Breast epithelium (tissue), 4 donors: Measurements from ENCODE around the gene CTDSPL. TPM values are rescaled to one million over a fixed set of nuclear protein-coding genes. Genes with fewer than 3 reads are reported as not detected.

Experiments used
- DNase-seq, 2 donors: peaks; one replicate each; pipeline ENCODE4 v3.0.0-alpha.2; 2019; ENCODE audit warnings: low spot score in 2 of 2
- H3K27ac ChIP-seq, 2 donors: fragments of 200-600 bp; sonication (generic) in 1 of 2; one replicate each; pipeline ENCODE4 v1.5.1; 2016 to 2019; ENCODE audit warnings: mild to moderate bottlenecking in 1 of 2
- H3K27me3 ChIP-seq, 2 donors: fragments of 200-600 bp; sonication (generic) in 1 of 2; one replicate each; pipeline versions ENCODE4 v1.5.1 to v1.6.0; 2017 to 2019; ENCODE audit warnings: control low read depth in 1 of 2, mild to moderate bottlenecking in 1 of 2
- H3K36me3 ChIP-seq: fragments of 200-600 bp; one replicate; pipeline ENCODE4 v1.5.1; 2019
- H3K4me1 ChIP-seq, 2 donors: fragments of 200-600 bp; sonication (generic); one replicate each; pipeline ENCODE4 v1.5.1; 2016 to 2019; ENCODE audit warnings: control low read depth in 1 of 2
- H3K4me3 ChIP-seq, 3 donors: fragments of 200-600 bp; sonication (generic); 1 replicate in 2 of 3; 2 replicates in 1 of 3; pipeline ENCODE4 v1.5.1; 2016 to 2019; ENCODE audit warnings: mild to moderate bottlenecking in 3 of 3, moderate library complexity in 2 of 3
- H3K9me3 ChIP-seq, 2 donors: fragments of 200-600 bp; sonication (generic) in 1 of 2; one replicate each; pipeline ENCODE4 v1.5.1; 2016 to 2019; ENCODE audit warnings: control low read depth in 1 of 2
- CTCF ChIP-seq, 3 donors: fragments of 450-650 bp; IDR thresholded peaks; one replicate each; pipeline ENCODE4 v1.5.1; 2016 to 2017; ENCODE audit warnings: antibody characterized with exemption in 3 of 3, mild to moderate bottlenecking in 3 of 3, moderate library complexity in 3 of 3
- POLR2A ChIP-seq: fragments of 450-650 bp; IDR thresholded peaks from one replicate; pipeline ENCODE4 v1.6.1; 2016; ENCODE audit warnings: antibody characterized with exemption, mild to moderate bottlenecking, moderate library complexity
- POLR2AphosphoS5 ChIP-seq, 3 donors: sonication (generic); formaldehyde crosslinking; IDR thresholded peaks; one replicate each; pipeline ENCODE4 v1.6.1; 2017; ENCODE audit warnings: antibody characterized with exemption in 3 of 3
- intact Hi-C: fragments of 100-400 bp; cut with DNase I; formaldehyde crosslinking; loops from one replicate; pipeline ENCODE4 v1.15.1; 2023; ENCODE audit warnings: low total_unique reads
- total RNA-seq, 3 donors: library from RNA; depleted of rRNA; stranded (reverse); fragments of >200 nt; gene quantifications; one replicate each; pipeline ENCODE4 v1.1.0, GENCODE V29; 2016

CTDSPL gene
- total RNA-seq, 3 donors from 2014 or later: 40.0 to 80.8 (median 63.1) TPM

GRCh38 chr3:37826502-37826901 is 35.2 kb upstream of the CTDSPL start:
- Histone ChIP-seq H3K9me3 (no peaks in the 10 kb centered on the region), H3K4me3 (no peak overlapping the region), H3K36me3 (no peaks in the 10 kb centered on the region), H3K4me1 (no peaks in the 10 kb centered on the region), H3K27me3 (no peaks in the 10 kb centered on the region), H3K27ac (no peak overlapping the region)
- no peak for DNase-seq
- TF ChIP-seq POLR2AphosphoS5 (IDR thresholded peaks at IDR 0.05): no peak
- no peak for TF ChIP-seq POLR2A
- TF ChIP-seq CTCF (IDR thresholded peaks at IDR 0.05): no peak
- intact Hi-C loops: no loop called here

GRCh38 chr3:37826933-37827332 is 34.7 kb upstream of the CTDSPL start:
- H3K27ac ChIP-seq: no peak overlapping the region
- DNase-seq: no peak
- H3K27me3 ChIP-seq: no peaks in the 10 kb centered on the region
- H3K36me3 ChIP-seq: peaks cover 1% of the 10 kb centered on the region
- H3K9me3 ChIP-seq: no peaks in the 10 kb centered on the region
- intact Hi-C loops: no loop called here
- H3K4me3 ChIP-seq: no peak overlapping the region
- no peaks in the 10 kb centered on the region for H3K4me1 ChIP-seq
- TF ChIP-seq CTCF (IDR thresholded peaks at IDR 0.05) (no peak), POLR2A (no peak), POLR2AphosphoS5 (IDR thresholded peaks at IDR 0.05) (no peak)

DNA sequence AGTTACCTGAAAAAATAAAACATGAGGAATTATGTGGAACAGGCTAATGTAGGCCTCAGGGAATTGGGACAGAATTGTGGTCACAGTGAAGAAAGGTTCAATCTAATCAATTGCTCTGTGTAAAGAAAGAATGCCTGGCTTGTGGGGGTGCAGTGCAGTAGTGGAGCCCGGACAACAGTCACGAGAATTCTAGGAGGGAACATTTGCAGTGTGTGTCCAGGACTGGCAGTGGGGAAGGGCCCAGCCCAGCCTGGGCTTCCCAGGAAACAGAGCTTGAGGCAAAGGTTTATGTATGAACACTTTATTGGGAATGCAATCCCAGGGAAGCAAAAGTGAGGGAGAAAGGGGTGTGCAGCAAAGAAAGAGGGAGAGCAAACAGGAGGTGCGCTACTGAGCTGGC is 29.2 kb upstream of the CTDSPL start:
- no peak for TF ChIP-seq CTCF (IDR thresholded peaks at IDR 0.05)
- TF ChIP-seq POLR2AphosphoS5 (IDR thresholded peaks at IDR 0.05): no peak
- TF ChIP-seq POLR2A: no peak
- Histone ChIP-seq H3K9me3 (no peaks in the 10 kb centered on the region), H3K4me3 (no peak overlapping the region), H3K4me1 (no peaks in the 10 kb centered on the region), H3K27me3 (no peaks in the 10 kb centered on the region), H3K36me3 (peaks cover 4% of the 10 kb centered on the region), H3K27ac (no peak overlapping the region)
- no peak for DNase-seq
- intact Hi-C loops: no loop called here

DNA sequence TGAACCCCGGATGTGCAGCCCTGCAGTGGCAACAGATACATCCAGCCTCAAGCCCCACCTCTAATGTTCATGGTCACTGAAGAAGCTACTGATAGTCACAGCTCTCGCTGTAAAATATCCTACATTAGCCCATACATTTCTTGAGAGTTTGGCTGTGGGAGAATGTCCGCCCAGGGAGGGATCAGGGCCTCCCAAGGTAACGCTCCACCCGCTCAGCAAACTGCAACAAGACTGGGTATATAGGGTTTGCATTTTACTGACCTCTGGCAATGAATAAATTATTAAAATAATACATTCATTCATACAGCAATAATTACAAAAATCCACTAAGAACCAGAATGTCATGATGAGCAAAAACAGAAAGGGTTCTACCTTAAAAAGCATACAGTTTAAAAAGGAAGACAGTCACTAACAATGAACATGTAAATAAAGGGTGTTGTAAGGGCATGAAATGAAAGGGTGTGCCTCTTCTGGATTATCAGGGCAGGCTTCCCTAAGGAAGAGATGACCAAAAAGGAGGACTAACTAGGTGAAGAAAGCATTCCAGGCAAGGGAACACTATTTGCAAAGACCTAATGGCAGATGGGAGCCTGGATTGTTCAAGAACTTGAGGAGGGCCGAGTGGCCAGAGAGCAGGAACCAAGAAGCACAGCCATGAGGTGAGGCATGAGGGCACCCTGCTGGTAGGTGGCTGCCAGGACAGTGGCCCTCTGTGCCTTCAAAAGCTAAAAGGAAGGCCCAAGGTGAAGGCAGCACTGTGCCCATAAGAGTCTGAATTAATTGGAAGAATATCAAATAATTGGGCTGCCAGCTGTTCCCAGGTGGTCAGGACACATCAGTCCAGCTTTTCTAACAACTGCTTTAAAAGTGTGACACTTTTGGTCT is 28.1 kb upstream of the CTDSPL start:
- intact Hi-C loops: no loop called here
- Histone ChIP-seq H3K27ac (no peak overlapping the region), H3K36me3 (peaks cover 4% of the 10 kb centered on the region), H3K4me1 (no peaks in the 10 kb centered on the region), H3K27me3 (no peaks in the 10 kb centered on the region), H3K9me3 (no peaks in the 10 kb centered on the region), H3K4me3 (no peak overlapping the region)
- TF ChIP-seq CTCF (IDR thresholded peaks at IDR 0.05) (no peak), POLR2A (no peak), POLR2AphosphoS5 (IDR thresholded peaks at IDR 0.05) (no peak)
- DNase-seq: no peak

- H3K4me3 ChIP-seq: no peak overlapping the region
- no peak for DNase-seq
- H3K27ac ChIP-seq: no peak overlapping the region
- intact Hi-C loops: no loop called here
- TF ChIP-seq POLR2A (no peak), POLR2AphosphoS5 (IDR thresholded peaks at IDR 0.05) (no peak), CTCF (IDR thresholded peaks at IDR 0.05) (no peak)
- H3K9me3 ChIP-seq: no peaks in the 10 kb centered on the region
- H3K36me3 ChIP-seq: peaks cover 4% of the 10 kb centered on the region
- no peaks in the 10 kb centered on the region for H3K27me3 ChIP-seq
- no peaks in the 10 kb centered on the region for H3K4me1 ChIP-seq
Observed at GRCh38 chr3:37836589-37836988, 25.1 kb upstream of the CTDSPL start.
